ENCODE data around the gene VTI1A. TPM values are rescaled to one million over a fixed set of nuclear protein-coding genes. Genes with fewer than 3 reads are reported as not detected.
"Not testable (repeated sequence)": the region's sequence is repeated elsewhere in the genome, so short reads cannot be mapped to it uniquely, and the experiment has no call there.

VTI1A gene
- total RNA-seq, 4 donors from 2014 or later = 49.3 to 84.5 (median 61.2) TPM

DNA sequence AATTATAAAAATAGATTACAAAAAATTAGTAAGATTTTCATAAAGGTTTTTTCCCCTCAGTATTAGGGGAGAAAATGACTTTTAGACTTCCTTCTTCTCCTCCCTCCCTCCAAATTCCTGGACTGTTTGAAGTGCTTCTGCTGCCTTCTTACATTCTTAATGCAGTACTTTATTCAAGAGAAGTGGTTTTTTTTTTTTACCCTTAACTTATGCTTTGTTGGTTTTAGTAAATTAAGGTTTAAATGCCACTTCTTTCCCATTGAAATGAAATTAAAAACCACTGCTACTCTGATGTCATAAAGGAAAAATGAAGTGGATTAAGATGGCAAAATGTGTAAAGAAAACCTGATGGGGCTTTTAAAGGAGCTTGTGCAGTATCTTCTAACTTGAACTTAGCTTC is 140.7 kb downstream of the VTI1A start:
- Histone ChIP-seq H3K9me3 (no peaks in the 10 kb centered on the region), H3K27ac (no peak overlapping the region), H3K4me3 (replicated peaks in 1 of 3) (no peak overlapping the region), H3K36me3 (no peaks in the 10 kb centered on the region), H3K27me3 (no peaks in the 10 kb centered on the region), H3K4me1 (no peaks in the 10 kb centered on the region)
- intact Hi-C loops (cut with DNase I) = no loop called here
- TF ChIP-seq, protein P1, sequence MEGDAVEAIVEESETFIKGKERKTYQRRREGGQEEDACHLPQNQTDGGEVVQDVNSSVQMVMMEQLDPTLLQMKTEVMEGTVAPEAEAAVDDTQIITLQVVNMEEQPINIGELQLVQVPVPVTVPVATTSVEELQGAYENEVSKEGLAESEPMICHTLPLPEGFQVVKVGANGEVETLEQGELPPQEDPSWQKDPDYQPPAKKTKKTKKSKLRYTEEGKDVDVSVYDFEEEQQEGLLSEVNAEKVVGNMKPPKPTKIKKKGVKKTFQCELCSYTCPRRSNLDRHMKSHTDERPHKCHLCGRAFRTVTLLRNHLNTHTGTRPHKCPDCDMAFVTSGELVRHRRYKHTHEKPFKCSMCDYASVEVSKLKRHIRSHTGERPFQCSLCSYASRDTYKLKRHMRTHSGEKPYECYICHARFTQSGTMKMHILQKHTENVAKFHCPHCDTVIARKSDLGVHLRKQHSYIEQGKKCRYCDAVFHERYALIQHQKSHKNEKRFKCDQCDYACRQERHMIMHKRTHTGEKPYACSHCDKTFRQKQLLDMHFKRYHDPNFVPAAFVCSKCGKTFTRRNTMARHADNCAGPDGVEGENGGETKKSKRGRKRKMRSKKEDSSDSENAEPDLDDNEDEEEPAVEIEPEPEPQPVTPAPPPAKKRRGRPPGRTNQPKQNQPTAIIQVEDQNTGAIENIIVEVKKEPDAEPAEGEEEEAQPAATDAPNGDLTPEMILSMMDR (IDR thresholded peaks at IDR 0.05) = no peak
- TF ChIP-seq POLR2A (IDR thresholded peaks at IDR 0.05) = no peak
- no peak for DNase-seq

DNA sequence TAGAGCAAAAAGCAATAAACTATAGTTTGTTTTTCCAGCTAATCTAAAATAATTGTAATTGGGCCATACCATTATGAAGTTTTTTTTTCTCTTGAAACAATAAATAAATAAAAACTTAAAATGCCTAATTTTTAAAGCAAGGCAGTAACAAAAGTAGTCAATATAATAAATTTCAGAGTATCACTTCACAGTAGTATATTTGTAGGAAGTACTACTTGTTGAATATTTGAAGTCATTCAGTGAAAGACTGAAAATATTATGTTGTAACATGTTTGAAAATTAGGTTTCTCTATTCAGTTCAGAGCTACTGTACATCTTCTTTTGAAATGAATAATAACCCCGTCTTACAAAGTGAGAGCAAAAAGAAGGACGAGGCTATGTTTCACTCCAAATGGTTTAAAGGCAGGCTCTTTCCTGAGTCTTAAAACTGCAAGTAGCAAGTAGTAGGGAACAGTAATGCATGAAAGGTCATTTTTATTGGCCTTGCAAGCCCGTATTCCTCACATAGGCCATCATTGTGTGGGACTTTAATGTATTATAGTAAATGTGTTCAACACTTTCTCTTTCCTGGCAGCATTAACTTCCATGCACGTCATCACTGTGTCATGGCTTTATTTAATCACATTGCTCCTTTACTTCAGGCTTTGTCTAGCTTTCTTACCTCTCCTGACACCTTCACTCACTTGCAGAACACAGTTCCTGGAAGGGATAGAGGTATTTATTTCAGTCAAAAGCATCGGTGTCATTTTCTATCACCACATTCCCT is 141.4 kb downstream of the VTI1A start:
- WGBS, 2 donors = 75 to 77% methylated on average over 5 of the region's 5 CpGs
- Histone ChIP-seq H3K9me3 (no peaks in the 10 kb centered on the region), H3K27me3 (no peaks in the 10 kb centered on the region), H3K4me3 (replicated peaks in 1 of 3) (no peak overlapping the region), H3K36me3 (no peaks in the 10 kb centered on the region), H3K4me1 (no peaks in the 10 kb centered on the region), H3K27ac (no peak overlapping the region)
- TF ChIP-seq, protein P1 (IDR thresholded peaks at IDR 0.05) = no peak
- TF ChIP-seq POLR2A (IDR thresholded peaks at IDR 0.05) = no peak
- DNase-seq = no peak
- intact Hi-C loops (cut with DNase I) = no loop called here

DNA sequence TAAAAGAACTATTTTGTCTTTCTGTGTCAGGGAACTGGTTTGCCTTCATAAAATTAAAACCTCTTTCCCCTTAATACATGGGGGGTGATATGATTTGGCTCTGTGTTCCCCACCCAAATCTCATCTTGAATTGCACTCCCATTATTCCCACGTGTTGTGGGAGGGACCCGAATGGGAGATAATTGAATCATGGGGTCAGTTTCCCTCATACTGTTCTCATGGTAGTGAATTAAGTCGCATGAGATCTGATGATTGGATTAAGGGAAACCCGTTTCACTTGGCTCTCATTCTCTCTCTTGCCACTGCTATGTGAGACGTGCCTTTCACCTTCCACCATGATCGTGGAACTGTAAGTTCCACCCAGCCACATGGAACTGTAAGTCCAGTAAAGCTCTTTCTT is 142.1 kb downstream of the VTI1A start:
- Histone ChIP-seq H3K36me3 (no peaks in the 10 kb centered on the region), H3K27me3 (no peaks in the 10 kb centered on the region), H3K9me3 (no peaks in the 10 kb centered on the region), H3K4me1 (no peaks in the 10 kb centered on the region), H3K4me3 (replicated peaks in 1 of 3) (no peak overlapping the region), H3K27ac (no peak overlapping the region)
- TF ChIP-seq POLR2A (IDR thresholded peaks at IDR 0.05) = no peak
- TF ChIP-seq, protein P1 (IDR thresholded peaks at IDR 0.05) = no peak
- WGBS, 2 donors = 95 to 96% methylated on average over 6 of the region's 6 CpGs
- intact Hi-C loops (cut with DNase I) = no loop called here
- DNase-seq = no peak

DNA sequence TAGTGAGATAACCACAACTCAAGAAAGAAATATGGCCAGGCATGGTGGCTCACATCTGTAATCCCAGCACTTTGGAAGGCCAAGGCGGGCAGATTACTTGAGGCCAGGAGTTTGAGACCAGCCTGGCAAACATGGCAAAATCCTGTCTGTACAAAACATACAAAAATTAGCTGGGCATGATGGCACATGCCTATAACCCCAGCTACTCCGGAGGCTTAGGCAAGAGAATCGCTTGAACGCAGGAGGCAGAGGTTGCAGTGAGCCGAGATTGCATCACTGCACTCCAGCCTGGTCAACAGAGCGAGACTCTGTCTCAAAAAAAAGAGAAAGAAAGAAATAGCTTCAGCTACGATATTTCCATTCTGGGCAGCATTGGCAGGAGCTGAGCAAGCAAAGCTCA is 143.8 kb downstream of the VTI1A start:
- H3K27me3 ChIP-seq; H3K36me3 ChIP-seq; intact Hi-C loops (cut with DNase I); H3K9me3 ChIP-seq; H3K4me1 ChIP-seq; H3K4me3 ChIP-seq (replicated peaks in 1 of 3); H3K27ac ChIP-seq: not testable (repeated sequence)
- WGBS, 2 donors = 56 to 63% methylated on average over 7 of the region's 7 CpGs
- peak in 1 of 2 donors; percentile 21 for DNase-seq

DNA sequence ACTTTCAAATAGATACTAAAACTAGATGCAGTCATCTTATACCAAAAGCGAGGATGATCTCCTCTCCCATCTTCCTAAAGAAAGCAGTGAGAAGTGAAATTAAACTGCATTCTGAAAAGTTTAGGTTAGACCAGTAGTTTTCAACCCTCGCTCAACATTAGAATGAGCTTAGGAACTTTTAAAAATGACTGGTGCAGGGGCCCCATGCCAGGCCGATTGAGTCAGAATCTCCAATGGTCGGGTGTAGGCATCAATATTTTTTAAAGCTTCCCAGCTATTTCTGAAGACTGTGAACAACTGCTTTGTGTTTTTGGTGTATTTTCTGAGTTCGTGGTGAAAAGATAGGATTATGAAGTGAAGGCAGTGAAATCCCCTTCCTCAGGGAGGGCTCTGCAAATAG is 146.0 kb downstream of the VTI1A start:
- H3K36me3 ChIP-seq = no peaks in the 10 kb centered on the region
- no peaks in the 10 kb centered on the region for H3K27me3 ChIP-seq
- no peak overlapping the region for H3K4me3 ChIP-seq (replicated peaks in 1 of 3)
- H3K4me1 ChIP-seq = no peaks in the 10 kb centered on the region
- intact Hi-C loops (cut with DNase I) = no loop called here
- DNase-seq = no peak
- no peak overlapping the region for H3K27ac ChIP-seq
- no peak for TF ChIP-seq POLR2A (IDR thresholded peaks at IDR 0.05)
- TF ChIP-seq, protein P1 (IDR thresholded peaks at IDR 0.05) = no peak
- no peaks in the 10 kb centered on the region for H3K9me3 ChIP-seq
- WGBS, 2 donors = 83 to 88% methylated on average over 5 of the region's 5 CpGs

Data from thyroid gland (tissue), 4 donors.